Neural cell (in vitro differentiated cells): Measurements from ENCODE around the gene PUM2. TPM values are rescaled to one million over a fixed set of nuclear protein-coding genes. Genes with fewer than 3 reads are reported as not detected.

Experiments used
- H2AFZ ChIP-seq: fragments of 200-600, 300-800 bp; sonication (generic), shearing (Covaris generic); 2 replicates; pipeline ENCODE4 v1.6.0; 2014; ENCODE audit warnings: low read depth, mild to moderate bottlenecking, antibody characterized with exemption, low read length, moderate library complexity
- H3F3A ChIP-seq: fragments of 200-600 bp; shearing (Covaris generic); 2 replicates; pipeline ENCODE4 v1.6.1; 2016; ENCODE audit warnings: mild to moderate bottlenecking, moderate library complexity, mixed read lengths, antibody characterized with exemption, low read length; ENCODE audit not compliant: insufficient read depth, poor library complexity, severe bottlenecking
- H3K27ac ChIP-seq: fragments of 200-600, 300-800 bp; sonication (generic), shearing (Covaris generic); 2 replicates; pipeline ENCODE4 v1.5.1; 2014; ENCODE audit warnings: mild to moderate bottlenecking, low read length, moderate library complexity
- H3K27me3 ChIP-seq: fragments of 300-800, 200-600 bp; sonication (generic), shearing (Covaris generic); 2 replicates; pipeline ENCODE4 v1.6.0; 2014; ENCODE audit warnings: mild to moderate bottlenecking, low read depth, low read length, moderate library complexity; ENCODE audit not compliant: insufficient read depth
- H3K36me3 ChIP-seq: fragments of 300-800, 200-600 bp; sonication (generic), shearing (Covaris generic); 2 replicates; pipeline ENCODE4 v1.5.1; 2014; ENCODE audit warnings: mild to moderate bottlenecking, antibody characterized with exemption, low read length, moderate library complexity; ENCODE audit not compliant: insufficient read depth
- H3K4me2 ChIP-seq: fragments of 300-800, 200-600 bp; sonication (generic), shearing (Covaris generic); 2 replicates; pipeline ENCODE4 v1.6.0; 2014; ENCODE audit warnings: mild to moderate bottlenecking, low read length
- H3K4me3 ChIP-seq: fragments of 300-800, 200-600 bp; sonication (generic), shearing (Covaris generic); 2 replicates; pipeline ENCODE4 v1.5.1; 2014; ENCODE audit warnings: mild to moderate bottlenecking, low read length, moderate library complexity
- H3K79me2 ChIP-seq: fragments of 200-600 bp; shearing (Covaris generic); replicated peaks from 2 replicates; pipeline ENCODE4 v1.6.0; 2014; ENCODE audit warnings: mild to moderate bottlenecking, low read length, moderate library complexity; ENCODE audit not compliant: insufficient read depth
- H3K9ac ChIP-seq: fragments of 300-800, 200-600 bp; sonication (generic), shearing (Covaris generic); 2 replicates; pipeline ENCODE4 v1.6.1; 2016; ENCODE audit warnings: mild to moderate bottlenecking, low read length, mixed read lengths
- H3K9me2 ChIP-seq: fragments of 200-600 bp; shearing (Covaris generic); 2 replicates; pipeline ENCODE4 v1.6.1; 2016; ENCODE audit warnings: mild to moderate bottlenecking, low read length, mixed read lengths; ENCODE audit not compliant: insufficient read depth
- H3K9me3 ChIP-seq: fragments of 200-600, 300-800 bp; sonication (generic), shearing (Covaris generic); 2 replicates; pipeline ENCODE4 v1.6.1; 2016; ENCODE audit warnings: mild to moderate bottlenecking, mixed run types, low read length, moderate library complexity, mixed read lengths
- H4K20me1 ChIP-seq: fragments of 200-600 bp; shearing (Covaris generic); 2 replicates; pipeline ENCODE4 v1.6.1; 2016; ENCODE audit warnings: mild to moderate bottlenecking, mixed run types; ENCODE audit not compliant: insufficient read depth
- EP300 ChIP-seq: fragments of 450-650 bp; conservative IDR thresholded peaks from 2 replicates; pipeline ENCODE4 v1.6.1; 2014; ENCODE audit warnings: antibody characterized with exemption, mild to moderate bottlenecking, moderate library complexity; ENCODE audit not compliant: poor library complexity, severe bottlenecking
- EZH2 ChIP-seq: fragments of 200-600, 300-800 bp; shearing (Covaris generic), sonication (generic); IDR thresholded peaks from 2 replicates; pipeline ENCODE4 v1.6.1; 2014; ENCODE audit warnings: antibody characterized with exemption, low read length, borderline replicate concordance, mild to moderate bottlenecking; ENCODE audit not compliant: insufficient read depth, poor library complexity, severe bottlenecking
- MXI1 ChIP-seq: fragments of 450-650 bp; conservative IDR thresholded peaks from 2 replicates; pipeline ENCODE4 v1.6.1; 2014; ENCODE audit warnings: antibody characterized with exemption, mild to moderate bottlenecking; ENCODE audit not compliant: poor library complexity, severe bottlenecking
- POLR2AphosphoS5 ChIP-seq: IDR thresholded peaks from 2 replicates; pipeline ENCODE4 v1.6.1; 2012
- RAD21 ChIP-seq: fragments of 450-650 bp; conservative IDR thresholded peaks from 2 replicates; pipeline ENCODE4 v1.6.1; 2014; ENCODE audit warnings: antibody characterized with exemption, mild to moderate bottlenecking, moderate library complexity
- SMC3 ChIP-seq: fragments of 450-650 bp; conservative IDR thresholded peaks from 2 replicates; pipeline ENCODE4 v1.6.1; 2014; ENCODE audit warnings: antibody characterized with exemption, mild to moderate bottlenecking, moderate library complexity; ENCODE audit not compliant: poor library complexity
- TAF1 ChIP-seq: IDR thresholded peaks from 2 replicates; pipeline ENCODE4 v1.6.1; 2012; ENCODE audit warnings: low read depth
- polyA plus RNA-seq: library from polyadenylated mRNA; depleted of rRNA; stranded (reverse); fragments of >200 nt; gene quantifications from 2 replicates; pipeline ENCODE4 v1.2.3, GENCODE V29; 2014
- TF ChIP-seq, protein P1 (sequence below): fragments of 450-650 bp; IDR thresholded peaks from 2 replicates; pipeline ENCODE4 v1.5.1; 2014; ENCODE audit warnings: antibody characterized with exemption, mild to moderate bottlenecking, moderate library complexity; ENCODE audit not compliant: poor library complexity, severe bottlenecking
- TF ChIP-seq, protein P2 (sequence below): IDR thresholded peaks from 2 replicates; pipeline ENCODE4 v1.6.1; 2012; ENCODE audit warnings: borderline replicate concordance

PUM2 gene
- polyA plus RNA-seq, 1 donor from 2014 or later = 37.0 TPM

DNA sequence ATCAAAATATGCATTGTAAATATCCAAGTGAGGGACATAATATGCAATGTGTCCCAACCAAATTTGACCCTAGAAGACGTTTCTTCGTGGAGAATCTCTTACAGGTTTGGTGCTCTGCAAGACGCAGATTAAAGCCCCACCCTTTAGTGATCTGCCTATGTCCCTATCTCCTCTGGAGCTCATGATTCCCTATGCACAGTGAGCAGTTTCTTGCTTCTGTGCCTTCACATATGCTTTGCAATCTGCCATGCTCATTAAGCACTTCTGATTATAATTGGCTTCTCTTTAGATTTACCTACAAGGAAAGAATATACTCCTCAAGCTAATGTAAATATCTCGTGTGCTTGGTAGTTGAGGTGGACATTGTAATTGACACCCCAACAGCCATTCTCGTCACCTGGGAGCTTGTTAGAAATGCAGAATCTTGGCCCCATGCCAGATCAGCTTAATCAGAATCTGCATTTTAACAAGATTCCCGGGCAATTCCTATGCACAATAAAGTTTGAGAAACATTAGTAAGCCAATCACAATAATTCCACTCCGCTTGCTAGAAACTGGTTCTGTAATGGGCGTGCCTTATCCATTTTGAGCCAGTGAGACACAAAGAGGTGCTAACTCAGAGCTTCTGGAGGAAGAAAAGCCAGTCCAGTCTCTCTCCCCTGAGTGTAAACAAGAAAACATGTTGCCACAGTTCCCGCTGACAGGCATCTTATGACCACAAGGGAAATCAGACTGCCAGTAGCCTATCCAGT, 2.8 kb upstream of the PUM2 start:
- Histone ChIP-seq H3K9me2 (no peaks in the 10 kb centered on the region), H3K79me2 (peaks cover 17% of the 10 kb centered on the region), H3K27me3 (no peaks in the 10 kb centered on the region), H2AFZ (no peak overlapping the region), H3K4me3 (no peak overlapping the region), H3K9ac (no peak overlapping the region), H3K4me2 (peak overlapping the region; percentile 3), H3F3A (peaks cover 8% of the 10 kb centered on the region), H3K36me3 (no peaks in the 10 kb centered on the region), H3K9me3 (no peaks in the 10 kb centered on the region), H3K27ac (peak overlapping the region; percentile 96), H4K20me1 (peaks cover 15% of the 10 kb centered on the region)
- no peak for TF ChIP-seq EZH2
- TF ChIP-seq EP300 = no peak
- no peak for TF ChIP-seq POLR2AphosphoS5
- no peak for TF ChIP-seq MXI1
- no peak for TF ChIP-seq SMC3
- TF ChIP-seq, protein P1, sequence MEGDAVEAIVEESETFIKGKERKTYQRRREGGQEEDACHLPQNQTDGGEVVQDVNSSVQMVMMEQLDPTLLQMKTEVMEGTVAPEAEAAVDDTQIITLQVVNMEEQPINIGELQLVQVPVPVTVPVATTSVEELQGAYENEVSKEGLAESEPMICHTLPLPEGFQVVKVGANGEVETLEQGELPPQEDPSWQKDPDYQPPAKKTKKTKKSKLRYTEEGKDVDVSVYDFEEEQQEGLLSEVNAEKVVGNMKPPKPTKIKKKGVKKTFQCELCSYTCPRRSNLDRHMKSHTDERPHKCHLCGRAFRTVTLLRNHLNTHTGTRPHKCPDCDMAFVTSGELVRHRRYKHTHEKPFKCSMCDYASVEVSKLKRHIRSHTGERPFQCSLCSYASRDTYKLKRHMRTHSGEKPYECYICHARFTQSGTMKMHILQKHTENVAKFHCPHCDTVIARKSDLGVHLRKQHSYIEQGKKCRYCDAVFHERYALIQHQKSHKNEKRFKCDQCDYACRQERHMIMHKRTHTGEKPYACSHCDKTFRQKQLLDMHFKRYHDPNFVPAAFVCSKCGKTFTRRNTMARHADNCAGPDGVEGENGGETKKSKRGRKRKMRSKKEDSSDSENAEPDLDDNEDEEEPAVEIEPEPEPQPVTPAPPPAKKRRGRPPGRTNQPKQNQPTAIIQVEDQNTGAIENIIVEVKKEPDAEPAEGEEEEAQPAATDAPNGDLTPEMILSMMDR = no peak
- TF ChIP-seq, protein P2, sequence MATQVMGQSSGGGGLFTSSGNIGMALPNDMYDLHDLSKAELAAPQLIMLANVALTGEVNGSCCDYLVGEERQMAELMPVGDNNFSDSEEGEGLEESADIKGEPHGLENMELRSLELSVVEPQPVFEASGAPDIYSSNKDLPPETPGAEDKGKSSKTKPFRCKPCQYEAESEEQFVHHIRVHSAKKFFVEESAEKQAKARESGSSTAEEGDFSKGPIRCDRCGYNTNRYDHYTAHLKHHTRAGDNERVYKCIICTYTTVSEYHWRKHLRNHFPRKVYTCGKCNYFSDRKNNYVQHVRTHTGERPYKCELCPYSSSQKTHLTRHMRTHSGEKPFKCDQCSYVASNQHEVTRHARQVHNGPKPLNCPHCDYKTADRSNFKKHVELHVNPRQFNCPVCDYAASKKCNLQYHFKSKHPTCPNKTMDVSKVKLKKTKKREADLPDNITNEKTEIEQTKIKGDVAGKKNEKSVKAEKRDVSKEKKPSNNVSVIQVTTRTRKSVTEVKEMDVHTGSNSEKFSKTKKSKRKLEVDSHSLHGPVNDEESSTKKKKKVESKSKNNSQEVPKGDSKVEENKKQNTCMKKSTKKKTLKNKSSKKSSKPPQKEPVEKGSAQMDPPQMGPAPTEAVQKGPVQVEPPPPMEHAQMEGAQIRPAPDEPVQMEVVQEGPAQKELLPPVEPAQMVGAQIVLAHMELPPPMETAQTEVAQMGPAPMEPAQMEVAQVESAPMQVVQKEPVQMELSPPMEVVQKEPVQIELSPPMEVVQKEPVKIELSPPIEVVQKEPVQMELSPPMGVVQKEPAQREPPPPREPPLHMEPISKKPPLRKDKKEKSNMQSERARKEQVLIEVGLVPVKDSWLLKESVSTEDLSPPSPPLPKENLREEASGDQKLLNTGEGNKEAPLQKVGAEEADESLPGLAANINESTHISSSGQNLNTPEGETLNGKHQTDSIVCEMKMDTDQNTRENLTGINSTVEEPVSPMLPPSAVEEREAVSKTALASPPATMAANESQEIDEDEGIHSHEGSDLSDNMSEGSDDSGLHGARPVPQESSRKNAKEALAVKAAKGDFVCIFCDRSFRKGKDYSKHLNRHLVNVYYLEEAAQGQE = no peak
- no peak for TF ChIP-seq TAF1
- TF ChIP-seq RAD21 = no peak

DNA sequence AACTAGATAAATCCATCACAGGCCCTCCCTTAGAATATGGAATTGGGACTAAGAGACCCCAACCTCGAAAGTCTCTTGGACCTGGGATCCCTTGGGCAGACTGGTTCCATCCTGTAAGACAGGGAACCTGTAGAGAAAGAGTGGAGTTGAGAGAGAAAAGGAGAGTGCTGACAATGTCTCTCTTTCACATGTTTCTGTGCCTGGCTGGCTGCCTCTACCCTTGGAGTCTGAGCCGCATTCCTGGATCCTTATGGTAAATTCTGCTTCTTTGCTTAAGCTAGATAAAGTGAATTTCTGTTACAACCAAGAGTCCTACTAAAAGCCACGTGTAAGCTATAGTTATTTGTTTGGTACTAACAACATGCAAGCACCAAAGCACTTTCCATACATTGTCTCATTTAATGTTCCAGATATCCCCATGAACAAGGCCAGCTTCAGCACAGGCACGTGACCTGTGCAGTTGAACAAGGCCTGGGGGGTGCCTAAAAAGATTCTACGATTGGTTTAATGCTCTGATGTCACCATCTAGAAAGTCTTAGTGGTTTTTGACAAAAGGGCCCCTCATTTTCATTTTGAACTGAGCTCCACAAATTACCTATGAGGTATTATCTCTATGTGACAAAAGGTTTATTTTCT, 2.1 kb upstream of the PUM2 start:
- Histone ChIP-seq H3K27me3 (no peaks in the 10 kb centered on the region), H3K9me2 (no peaks in the 10 kb centered on the region), H3K79me2 (peaks cover 24% of the 10 kb centered on the region), H3F3A (peaks cover 8% of the 10 kb centered on the region), H3K36me3 (no peaks in the 10 kb centered on the region), H4K20me1 (peaks cover 17% of the 10 kb centered on the region), H3K9ac (peak overlapping the region; percentile 91), H3K4me2 (peak overlapping the region; percentile 60), H3K9me3 (no peaks in the 10 kb centered on the region), H2AFZ (no peak overlapping the region), H3K27ac (peak overlapping the region; percentile 96), H3K4me3 (peak overlapping the region; percentile 89)
- no peak for TF ChIP-seq RAD21
- TF ChIP-seq TAF1 = no peak
- no peak for TF ChIP-seq EP300
- TF ChIP-seq EZH2 = no peak
- TF ChIP-seq, protein P2 = no peak
- TF ChIP-seq SMC3 = no peak
- no peak for TF ChIP-seq MXI1
- TF ChIP-seq, protein P1 = no peak
- no peak for TF ChIP-seq POLR2AphosphoS5
